HepG2 (cell line): ENCODE results near the gene TOX4. TPM values are rescaled to one million over a fixed set of nuclear protein-coding genes. Genes with fewer than 3 reads are reported as not detected.
A peak's percentile ranks its signal among the peaks of the same experiment; 100 is the strongest.

Experiments
- ATAC-seq: fragments of 200-7000 bp; cut with Tn5 transposase; 3 replicates; pipeline ENCODE4 v1.9.1; 2020; ENCODE audit warnings: mild to moderate bottlenecking, moderate library complexity
- BruUV-seq: library from RNA; stranded (reverse); fragments of 400-500 nt; replicated peaks from 2 replicates; lab custom pipeline; 2021; lab: Mats Ljungman, UMichigan
- CTCF ChIA-PET: fragments of 300-600 bp; formaldehyde crosslinking; extraction: SDS; loops from one replicate; lab custom pipeline; 2021; ENCODE audit warnings: low total read pairs, inconsistent platforms, low intra/inter-chr PET ratio; lab: Yijun Ruan, JAX
- POLR2A ChIA-PET: fragments of 350-600 bp; sonication (Branson Sonifier 250); formaldehyde crosslinking; loops from one replicate; lab custom pipeline; 2020; ENCODE audit warnings: antibody characterized with exemption, inconsistent platforms; lab: Yijun Ruan, JAX
- DNase-seq: peaks from one replicate; pipeline ENCODE4 v3.0.0-alpha.2; 2015; ENCODE audit warnings: low spot score
- FAIRE-seq: peaks from 3 replicates; lab custom pipeline; 2011; peaks lifted over from hg19 to GRCh38; lab: Jason Lieb, UNC
- H2AFZ ChIP-seq: one replicate; pipeline ENCODE4 v1.6.1; 2011; ENCODE audit warnings: low read length, inconsistent platforms
- H3K27ac ChIP-seq: fragments of 300-600 bp; 3 replicates; pipeline ENCODE4 v1.8.0; 2011; ENCODE audit warnings: mixed run types, mild to moderate bottlenecking, mixed read lengths, low read length, inconsistent platforms; ENCODE audit not compliant: insufficient read depth; ENCODE audit errors: extremely low read length
- H3K27me3 ChIP-seq, 2 experiments: fragments of 200-600 bp in 1 of 2; 2 replicates in 1 of 2; 3 replicates in 1 of 2; pipeline versions ENCODE4 v1.6.0 to v1.8.0; 2011; ENCODE audit warnings: low read length in 2 of 2, mild to moderate bottlenecking in 2 of 2, moderate library complexity in 2 of 2, inconsistent platforms in 1 of 2; ENCODE audit not compliant: insufficient read depth in 2 of 2, control insufficient read depth in 1 of 2
- H3K36me3 ChIP-seq, 2 experiments: fragments of 200-600 bp in 1 of 2; replicated peaks in 1 of 2; 2 replicates in 1 of 2; 3 replicates in 1 of 2; pipeline versions ENCODE4 v1.5.1 to v1.8.0; 2011; ENCODE audit warnings: low read length in 2 of 2, inconsistent platforms in 1 of 2; ENCODE audit not compliant: insufficient read depth in 2 of 2, control insufficient read depth in 1 of 2
- H3K4me1 ChIP-seq: 2 replicates; pipeline ENCODE4 v1.5.1; 2012; ENCODE audit warnings: low read length, inconsistent platforms; ENCODE audit not compliant: insufficient read depth
- H3K4me2 ChIP-seq: 2 replicates; pipeline ENCODE4 v1.6.0; 2011; ENCODE audit warnings: low read depth, low read length, inconsistent platforms
- H3K4me3 ChIP-seq, 3 experiments: fragments of 200-600 bp in 1 of 3; sonication (generic), shearing (Covaris generic) in 1 of 3; replicated peaks in 1 of 3; 2 replicates each; pipeline ENCODE4 v1.5.1; 2011 to 2016; ENCODE audit warnings: low read length in 3 of 3, inconsistent platforms in 2 of 3, low read depth in 2 of 3, mild to moderate bottlenecking in 2 of 3, control low read depth in 1 of 3, mixed read lengths in 1 of 3; ENCODE audit not compliant: insufficient read depth in 1 of 3
- H3K79me2 ChIP-seq: one replicate; pipeline ENCODE4 v1.6.1; 2011; ENCODE audit warnings: low read length, inconsistent platforms; ENCODE audit not compliant: insufficient read depth
- H3K9ac ChIP-seq: 2 replicates; pipeline ENCODE4 v1.6.0; 2011; ENCODE audit warnings: mild to moderate bottlenecking, low read depth, low read length, inconsistent platforms; ENCODE audit not compliant: insufficient read depth
- H3K9me3 ChIP-seq: 2 replicates; pipeline ENCODE4 v1.5.1; 2012; ENCODE audit warnings: mild to moderate bottlenecking, low read length
- H4K20me1 ChIP-seq: 2 replicates; pipeline ENCODE4 v1.6.0; 2011; ENCODE audit warnings: inconsistent platforms, mild to moderate bottlenecking, low read length, moderate library complexity; ENCODE audit not compliant: insufficient read depth
- EEA1 ChIP-seq: sonication (generic); formaldehyde crosslinking; IDR thresholded peaks from 2 replicates; pipeline ENCODE4 v1.5.1; 2020; ENCODE audit warnings: mild to moderate bottlenecking, missing genetic modification reagents, borderline replicate concordance
- KLF9 ChIP-seq: IDR thresholded peaks from 2 replicates; pipeline ENCODE4 v1.6.1; 2016; ENCODE audit warnings: low read depth
- MED8 ChIP-seq: sonication (generic); formaldehyde crosslinking; IDR thresholded peaks from 2 replicates; pipeline ENCODE4 v1.8.1; 2023; ENCODE audit warnings: mild to moderate bottlenecking, missing genetic modification reagents; ENCODE audit not compliant: insufficient replicate concordance
- PCBP2 ChIP-seq: fragments of 200-400 bp; formaldehyde crosslinking; optimal IDR thresholded peaks from 2 replicates; pipeline ENCODE3; 2018; ENCODE audit warnings: low read length, low read depth; ENCODE audit not compliant: poor library complexity, severe bottlenecking
- RBM39 ChIP-seq: fragments of 200-400 bp; formaldehyde crosslinking; IDR thresholded peaks from one replicate; pipeline ENCODE4 v1.6.1; 2018; ENCODE audit warnings: antibody characterized with exemption, mild to moderate bottlenecking, low read depth, low read length; ENCODE audit not compliant: poor library complexity, severe bottlenecking
- ZBTB3 ChIP-seq: sonication (generic); formaldehyde crosslinking; IDR thresholded peaks from 2 replicates; pipeline ENCODE4 v1.4.0; 2020; ENCODE audit warnings: low read depth, mild to moderate bottlenecking, moderate library complexity, missing genetic modification reagents, borderline replicate concordance
- ZNF850 ChIP-seq: sonication (generic); formaldehyde crosslinking; conservative IDR thresholded peaks from 2 replicates; pipeline ENCODE4 v1.9.0; 2021; ENCODE audit warnings: mild to moderate bottlenecking, missing genetic modification reagents
- WGBS: methylation state at CpG from one replicate; pipeline ENCODE4 v1.1.6; 2017; ENCODE audit warnings: low lambda C conversion rate; 5-methylcytosine and 5-hydroxymethylcytosine counted together
- in situ Hi-C: cut with HindIII; loops from 2 replicates; pipeline ENCODE4 v1.10.0; 2017; ENCODE audit warnings: low pct_unique_long_range_greater_than_20kb; ENCODE audit not compliant: extremely low pct_ligation_motif_present
- intact Hi-C: fragments of 100-400 bp; cut with micrococcal nuclease; formaldehyde crosslinking; loops from one replicate; pipeline ENCODE4 v1.10.0; 2022; ENCODE audit not compliant: unreplicated experiment
- polyA plus RNA-seq, 8 experiments: library from polyadenylated mRNA; depleted of rRNA in 3 of 8; stranded (reverse) in 7 of 8; unstranded in 1 of 8; fragments of >200 nt; fragmentation: Illumina TruSeq in 4 of 8; extraction: Trizol in 4 of 8; gene quantifications; 2 replicates each; pipeline versions ENCODE4 v1.2.1 to v1.2.3, GENCODE V29; 2011 to 2016; ENCODE audit warnings: low read depth in 4 of 8, missing spikeins in 1 of 8, mixed read lengths in 1 of 8; ENCODE audit not compliant: insufficient read depth in 1 of 8
- total RNA-seq, 5 experiments: library from RNA; depleted of rRNA; stranded (reverse); fragments of >200 nt; fragmentation: Illumina TruSeq; extraction: Trizol; gene quantifications; 2 replicates each; pipeline ENCODE4 v1.2.3, GENCODE V29; 2016; ENCODE audit warnings: low read depth in 1 of 5
- TF ChIP-seq, protein P1 (sequence below): sonication (generic); IDR thresholded peaks from 2 replicates; pipeline ENCODE4 v1.6.1; 2016; ENCODE audit warnings: low read depth, borderline replicate concordance

Gene TOX4
- total and polyA plus RNA-seq, 2 of the 13 experiments (the other 11 are each of a cell fraction or from before 2014, with no cell fraction given) = 71.8 to 163 TPM

DNA sequence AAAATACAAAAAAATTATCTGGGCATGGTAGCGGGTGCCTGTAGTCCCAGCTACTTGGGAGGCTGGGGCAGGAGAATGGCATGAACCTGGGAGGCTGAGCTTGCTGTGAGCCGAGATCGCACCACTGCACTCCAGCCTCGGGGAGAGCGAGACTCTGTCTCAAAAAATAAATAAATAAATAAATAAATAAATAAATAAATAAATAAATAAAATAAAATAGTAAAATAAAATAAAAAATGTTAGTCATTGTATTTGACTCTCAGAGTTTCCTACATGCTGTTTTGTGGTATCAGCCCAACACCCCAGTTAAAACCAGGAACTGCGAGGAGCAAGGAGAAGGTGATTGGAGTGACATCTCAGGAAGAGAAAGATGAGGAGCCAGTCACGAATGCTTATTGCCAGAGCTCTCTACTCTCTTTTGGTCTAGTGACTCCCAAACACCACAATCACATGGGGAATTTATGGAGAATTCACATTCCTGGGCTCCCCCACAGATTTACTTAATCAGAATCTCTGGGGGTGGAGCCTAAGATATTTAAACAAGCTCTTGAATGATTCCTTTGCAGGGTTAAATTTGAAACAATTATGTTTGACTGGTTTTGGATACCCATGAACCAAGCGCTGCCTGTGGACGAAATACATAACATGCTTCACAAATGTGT, 64.5 kb downstream of the TOX4 start (continued):
- TF ChIP-seq KLF9 (CRISPR knock-in tag) = no peak
- TF ChIP-seq, all 625 proteins: peak for 0

DNA sequence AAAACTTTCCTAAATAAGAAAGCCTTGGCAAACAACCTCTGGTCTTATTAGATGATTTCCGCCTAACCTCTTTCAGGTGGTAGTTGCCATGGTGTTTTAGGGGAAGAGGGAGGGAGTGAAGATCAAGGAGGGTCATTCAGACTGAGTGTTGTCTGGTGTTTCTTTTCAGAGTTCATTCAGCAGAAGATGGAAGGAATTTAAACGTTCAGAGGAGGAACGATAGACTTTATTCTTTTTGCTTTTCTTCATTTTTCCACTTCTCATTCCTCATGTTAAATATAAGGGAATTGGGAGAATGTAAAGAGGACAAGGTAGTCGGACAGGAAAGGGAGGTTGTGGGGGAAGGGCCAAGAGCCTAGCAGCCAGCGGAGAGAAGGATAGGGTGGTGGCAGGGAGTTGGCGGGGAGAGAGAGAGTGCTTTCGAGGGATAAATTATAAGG, 66.5 kb downstream of the TOX4 start:
- H3K27me3 ChIP-seq = no peaks in the 10 kb centered on the region
- no peak overlapping the region for H3K27ac ChIP-seq
- ChIA-PET POLR2A (no interaction called here), CTCF (no interaction called here)
- no peaks in the 10 kb centered on the region for H3K79me2 ChIP-seq
- in situ Hi-C loops (no loop called here), intact Hi-C loops (no loop called here)
- no peaks in the 10 kb centered on the region for H4K20me1 ChIP-seq
- no peak overlapping the region for H3K4me2 ChIP-seq
- no TSS peak for BruUV-seq
- WGBS = 46% methylated on average over 7 of the region's 7 CpGs
- H2AFZ ChIP-seq = no peak overlapping the region
- no peaks in the 10 kb centered on the region for H3K36me3 ChIP-seq
- no peak overlapping the region for H3K9ac ChIP-seq
- H3K9me3 ChIP-seq = no peaks in the 10 kb centered on the region
- FAIRE-seq (no peak), ATAC-seq (no peak), DNase-seq (no peak)
- H3K4me3 ChIP-seq = no peak overlapping the region
- peaks cover 17% of the 10 kb centered on the region; the same call in 1 of the 2 replicates for H3K4me1 ChIP-seq
- TF ChIP-seq EEA1 (CRISPR knock-in tag) = no peak
- TF ChIP-seq, protein P1, sequence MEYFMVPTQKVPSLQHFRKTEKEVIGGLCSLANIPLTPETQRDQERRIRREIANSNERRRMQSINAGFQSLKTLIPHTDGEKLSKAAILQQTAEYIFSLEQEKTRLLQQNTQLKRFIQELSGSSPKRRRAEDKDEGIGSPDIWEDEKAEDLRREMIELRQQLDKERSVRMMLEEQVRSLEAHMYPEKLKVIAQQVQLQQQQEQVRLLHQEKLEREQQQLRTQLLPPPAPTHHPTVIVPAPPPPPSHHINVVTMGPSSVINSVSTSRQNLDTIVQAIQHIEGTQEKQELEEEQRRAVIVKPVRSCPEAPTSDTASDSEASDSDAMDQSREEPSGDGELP = no peak
- no peak for TF ChIP-seq MED8
- no peak for TF ChIP-seq ZNF850 (CRISPR knock-in tag)
- no peak for TF ChIP-seq RBM39
- peak; percentile 74 for TF ChIP-seq PCBP2
- TF ChIP-seq ZBTB3 (CRISPR knock-in tag) = no peak
